ENCODE results near the gene CDKN2AIP.

DNA sequence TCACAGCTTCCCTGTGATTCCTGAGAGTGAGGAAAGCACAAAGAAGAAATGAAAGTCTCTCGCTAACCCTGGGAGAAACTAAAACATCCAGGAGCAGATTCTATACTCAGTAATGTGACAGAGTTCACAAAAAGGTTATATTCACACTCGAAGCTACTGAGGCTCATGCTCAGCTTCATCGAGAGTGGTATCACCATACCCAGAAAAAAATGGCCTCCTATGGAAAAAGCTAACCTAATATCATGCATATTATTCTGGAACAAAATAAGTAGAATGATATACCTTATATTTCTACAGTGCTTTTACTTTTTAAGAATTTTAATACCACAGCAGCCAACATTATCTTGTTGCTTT, 13.5 kb upstream of the CDKN2AIP start:
- TF ChIP-seq, protein P1, sequence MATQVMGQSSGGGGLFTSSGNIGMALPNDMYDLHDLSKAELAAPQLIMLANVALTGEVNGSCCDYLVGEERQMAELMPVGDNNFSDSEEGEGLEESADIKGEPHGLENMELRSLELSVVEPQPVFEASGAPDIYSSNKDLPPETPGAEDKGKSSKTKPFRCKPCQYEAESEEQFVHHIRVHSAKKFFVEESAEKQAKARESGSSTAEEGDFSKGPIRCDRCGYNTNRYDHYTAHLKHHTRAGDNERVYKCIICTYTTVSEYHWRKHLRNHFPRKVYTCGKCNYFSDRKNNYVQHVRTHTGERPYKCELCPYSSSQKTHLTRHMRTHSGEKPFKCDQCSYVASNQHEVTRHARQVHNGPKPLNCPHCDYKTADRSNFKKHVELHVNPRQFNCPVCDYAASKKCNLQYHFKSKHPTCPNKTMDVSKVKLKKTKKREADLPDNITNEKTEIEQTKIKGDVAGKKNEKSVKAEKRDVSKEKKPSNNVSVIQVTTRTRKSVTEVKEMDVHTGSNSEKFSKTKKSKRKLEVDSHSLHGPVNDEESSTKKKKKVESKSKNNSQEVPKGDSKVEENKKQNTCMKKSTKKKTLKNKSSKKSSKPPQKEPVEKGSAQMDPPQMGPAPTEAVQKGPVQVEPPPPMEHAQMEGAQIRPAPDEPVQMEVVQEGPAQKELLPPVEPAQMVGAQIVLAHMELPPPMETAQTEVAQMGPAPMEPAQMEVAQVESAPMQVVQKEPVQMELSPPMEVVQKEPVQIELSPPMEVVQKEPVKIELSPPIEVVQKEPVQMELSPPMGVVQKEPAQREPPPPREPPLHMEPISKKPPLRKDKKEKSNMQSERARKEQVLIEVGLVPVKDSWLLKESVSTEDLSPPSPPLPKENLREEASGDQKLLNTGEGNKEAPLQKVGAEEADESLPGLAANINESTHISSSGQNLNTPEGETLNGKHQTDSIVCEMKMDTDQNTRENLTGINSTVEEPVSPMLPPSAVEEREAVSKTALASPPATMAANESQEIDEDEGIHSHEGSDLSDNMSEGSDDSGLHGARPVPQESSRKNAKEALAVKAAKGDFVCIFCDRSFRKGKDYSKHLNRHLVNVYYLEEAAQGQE (IDR thresholded peaks at IDR 0.05; ENCODE audit: insufficient replicate concordance, low read depth), result no peak
- TF ChIP-seq, protein P2, sequence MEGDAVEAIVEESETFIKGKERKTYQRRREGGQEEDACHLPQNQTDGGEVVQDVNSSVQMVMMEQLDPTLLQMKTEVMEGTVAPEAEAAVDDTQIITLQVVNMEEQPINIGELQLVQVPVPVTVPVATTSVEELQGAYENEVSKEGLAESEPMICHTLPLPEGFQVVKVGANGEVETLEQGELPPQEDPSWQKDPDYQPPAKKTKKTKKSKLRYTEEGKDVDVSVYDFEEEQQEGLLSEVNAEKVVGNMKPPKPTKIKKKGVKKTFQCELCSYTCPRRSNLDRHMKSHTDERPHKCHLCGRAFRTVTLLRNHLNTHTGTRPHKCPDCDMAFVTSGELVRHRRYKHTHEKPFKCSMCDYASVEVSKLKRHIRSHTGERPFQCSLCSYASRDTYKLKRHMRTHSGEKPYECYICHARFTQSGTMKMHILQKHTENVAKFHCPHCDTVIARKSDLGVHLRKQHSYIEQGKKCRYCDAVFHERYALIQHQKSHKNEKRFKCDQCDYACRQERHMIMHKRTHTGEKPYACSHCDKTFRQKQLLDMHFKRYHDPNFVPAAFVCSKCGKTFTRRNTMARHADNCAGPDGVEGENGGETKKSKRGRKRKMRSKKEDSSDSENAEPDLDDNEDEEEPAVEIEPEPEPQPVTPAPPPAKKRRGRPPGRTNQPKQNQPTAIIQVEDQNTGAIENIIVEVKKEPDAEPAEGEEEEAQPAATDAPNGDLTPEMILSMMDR (IDR thresholded peaks at IDR 0.05; ENCODE audit: insufficient read depth, low read length), result no peak
- no peak for TF ChIP-seq GABPA (IDR thresholded peaks at IDR 0.05; ENCODE audit: low read depth)

All from HL-60 (cell line).